Anterior cingulate cortex (tissue), 58 donors: ENCODE results near the gene ZDHHC11.

Source experiments
- DNase-seq, 58 donors: peaks; one replicate each; lab custom pipeline; 2025; lab: John Stamatoyannopoulos, UW

Gene ZDHHC11, protein sequence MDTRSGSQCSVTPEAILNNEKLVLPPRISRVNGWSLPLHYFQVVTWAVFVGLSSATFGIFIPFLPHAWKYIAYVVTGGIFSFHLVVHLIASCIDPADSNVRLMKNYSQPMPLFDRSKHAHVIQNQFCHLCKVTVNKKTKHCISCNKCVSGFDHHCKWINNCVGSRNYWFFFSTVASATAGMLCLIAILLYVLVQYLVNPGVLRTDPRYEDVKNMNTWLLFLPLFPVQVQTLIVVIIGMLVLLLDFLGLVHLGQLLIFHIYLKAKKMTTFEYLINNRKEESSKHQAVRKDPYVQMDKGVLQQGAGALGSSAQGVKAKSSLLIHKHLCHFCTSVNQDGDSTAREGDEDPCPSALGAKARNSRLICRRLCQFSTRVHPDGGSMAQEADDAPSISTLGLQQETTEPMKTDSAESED

GRCh38 chr5:850511-851006 is at the start of gene ZDHHC11:
TSS of gene ZDHHC11 (minus strand) at chr5:850986. CDS start at chr5:850602, 384 bp downstream.
- peak in 5 of 58 donors; percentile 8 to 49 (median 24) for DNase-seq

GRCh38 chr5:893711-894110 is 42.9 kb upstream of the ZDHHC11 start:
- no peak for DNase-seq

DNA sequence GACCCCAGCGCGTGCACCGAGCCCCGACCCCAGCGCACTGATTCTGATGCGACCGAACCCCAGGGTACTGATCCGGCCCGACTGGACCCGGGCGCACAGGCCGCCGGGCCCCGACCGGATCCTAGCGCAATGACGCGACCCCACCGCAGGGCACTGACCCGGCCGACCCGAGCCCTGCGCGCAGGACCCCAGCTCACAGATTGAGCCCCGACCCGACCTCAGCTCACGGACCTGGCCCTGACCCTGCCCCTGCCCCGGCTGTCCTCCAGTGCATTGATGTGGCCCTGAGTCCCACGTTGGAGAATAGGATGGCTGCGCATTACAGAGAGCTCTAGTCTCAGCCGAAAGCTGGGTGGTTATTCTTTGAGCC is 42.3 kb upstream of the ZDHHC11 start:
- no peak for DNase-seq

DNA sequence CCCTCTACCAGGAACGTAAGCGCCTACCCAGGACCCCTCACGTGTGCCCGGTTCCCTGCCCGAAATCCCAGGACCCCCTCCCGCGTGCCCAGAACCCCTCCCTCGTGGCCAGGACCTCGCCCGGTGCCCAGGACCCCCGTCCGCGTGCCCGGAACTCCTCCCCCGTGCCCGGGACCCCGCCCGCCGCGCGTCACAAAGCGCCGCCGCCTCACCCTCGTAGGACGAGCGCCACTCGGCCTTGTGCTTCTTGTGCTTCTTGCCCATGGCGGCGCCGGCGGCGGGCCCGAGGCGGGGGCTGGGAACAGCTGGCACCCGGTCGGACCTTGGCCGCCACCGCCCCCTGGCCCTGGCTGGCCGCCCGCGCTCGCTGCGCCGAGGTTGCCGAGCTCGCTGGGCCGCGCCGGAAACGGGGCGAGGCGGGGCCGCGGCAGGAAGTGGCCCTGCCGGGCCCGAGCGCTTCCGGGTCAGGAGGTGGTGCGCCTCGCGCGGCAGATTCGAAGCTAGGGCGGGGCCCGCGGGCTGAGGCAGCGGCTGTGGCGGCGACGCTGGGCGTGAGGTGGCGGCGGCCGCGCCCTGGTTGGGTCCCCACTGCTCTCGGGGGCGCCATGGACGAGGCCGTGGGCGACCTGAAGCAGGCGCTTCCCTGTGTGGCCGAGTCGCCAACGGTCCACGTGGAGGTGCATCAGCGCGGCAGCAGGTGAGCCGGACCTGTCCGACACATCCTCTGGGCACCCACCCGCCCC is 41.8 kb upstream of the ZDHHC11 start, which contains the start of the genes BRD9 and TRIP13:
Gene BRD9 (minus strand): TSS at position 408 of the 743 bp plus-strand sequence. CDS start 144 bp downstream, at position 264.
Gene TRIP13 (plus strand): TSS at position 491 of the 743 bp plus-strand sequence. CDS start 115 bp downstream, at position 606.
- peak in 57 of 58 donors; percentile 41 to 87 (median 75) for DNase-seq

DNA sequence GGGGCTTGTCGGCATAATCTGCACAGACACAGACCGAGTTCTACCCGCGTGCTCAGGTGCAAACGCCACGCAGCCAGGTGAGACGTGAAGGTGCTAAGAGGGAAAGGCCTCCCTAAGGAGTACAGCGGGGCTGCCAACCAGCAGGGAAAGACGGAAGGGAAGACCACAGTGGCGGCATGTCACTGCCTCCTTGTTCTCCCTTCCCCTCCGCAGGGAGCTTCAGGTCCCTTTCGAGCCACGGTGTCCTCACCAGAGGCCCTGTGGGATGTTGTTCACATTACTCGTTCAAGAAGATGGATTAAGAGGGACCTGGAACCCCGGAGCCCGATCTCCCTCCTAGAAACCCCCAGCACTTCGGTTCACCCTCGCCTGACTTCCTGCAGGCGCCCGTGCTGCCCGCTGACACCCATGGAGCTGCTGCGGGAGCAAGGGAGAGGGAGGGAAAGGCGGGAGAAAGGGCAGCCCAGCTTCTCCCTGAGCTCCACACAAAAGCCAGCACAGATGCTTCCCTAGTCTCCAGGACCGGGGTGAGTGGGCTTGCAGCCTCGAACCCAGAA is 41.1 kb upstream of the ZDHHC11 start:
- peak in 1 of 58 donors; percentile 46 for DNase-seq

GRCh38 chr5:891117-891836 is 40.5 kb upstream of the ZDHHC11 start:
- DNase-seq, result no peak

GRCh38 chr5:889075-889710 is 38.4 kb upstream of the ZDHHC11 start:
- DNase-seq, result no peak

GRCh38 chr5:888638-889035 is 37.9 kb upstream of the ZDHHC11 start:
- DNase-seq, result no peak

DNA sequence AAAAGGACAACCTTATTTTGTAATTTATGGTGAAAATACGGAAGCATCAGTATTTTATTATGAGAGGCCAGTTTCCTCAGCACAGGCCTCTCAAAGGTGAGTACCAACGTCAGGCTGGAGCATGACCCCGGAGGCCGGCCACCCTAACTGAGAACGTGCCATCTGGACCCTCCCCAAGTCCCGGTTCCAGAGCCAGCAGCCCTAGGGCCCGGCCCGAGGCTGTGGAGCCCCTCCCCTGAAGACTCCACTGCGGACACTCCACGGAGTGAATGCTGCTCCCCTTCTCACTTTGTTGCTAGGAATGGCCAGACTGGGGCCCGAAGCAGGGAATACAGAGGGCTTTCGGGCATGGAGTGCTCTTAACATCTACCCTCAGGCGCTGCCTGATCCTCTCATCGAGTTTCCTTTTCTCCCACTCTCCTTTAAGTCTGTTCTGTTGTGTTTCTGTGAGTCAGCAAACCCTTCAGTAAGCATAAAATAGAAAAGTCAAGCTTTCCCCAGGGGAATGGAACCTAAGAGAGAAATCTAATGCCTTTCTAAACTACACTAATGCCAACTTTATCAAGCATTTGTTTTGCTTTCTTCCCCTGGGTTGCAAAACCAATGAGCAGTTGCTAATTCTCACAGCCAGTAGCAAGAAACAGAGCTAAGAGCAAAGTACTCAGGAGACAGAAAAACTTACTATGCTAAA is 37.3 kb upstream of the ZDHHC11 start:
- DNase-seq, result no peak

DNA sequence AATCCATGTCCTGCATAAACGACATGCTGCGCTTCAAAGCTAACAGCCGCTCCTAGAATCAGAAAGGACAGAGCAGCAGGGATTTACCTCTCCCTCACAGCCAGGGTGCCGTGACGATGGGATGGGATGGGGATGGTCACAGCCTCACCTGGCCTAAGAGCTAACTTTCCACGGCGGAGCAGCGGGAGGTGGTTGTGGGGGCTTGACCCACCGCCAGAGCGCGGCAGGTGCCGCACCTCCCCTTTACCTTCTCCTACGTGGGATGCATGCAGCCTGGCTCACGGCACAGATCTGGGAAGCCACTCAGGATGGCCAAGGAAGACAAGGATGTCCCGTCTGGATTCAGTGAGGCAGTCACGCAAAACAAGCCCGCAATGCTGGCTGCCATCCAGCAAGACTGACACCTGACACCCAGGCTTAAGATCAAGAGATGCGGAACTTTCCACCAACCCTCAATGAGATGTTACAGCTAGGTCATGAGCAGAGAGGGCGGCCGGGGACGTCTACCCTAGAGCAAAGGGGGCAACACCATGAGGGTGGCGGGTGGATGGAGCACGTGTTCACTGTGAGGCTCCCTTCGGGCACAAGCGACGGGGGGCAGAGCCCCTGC is 36.0 kb upstream of the ZDHHC11 start:
- DNase-seq, result no peak

- no peak for DNase-seq
Observed at GRCh38 chr5:886036-886435, 35.2 kb upstream of the ZDHHC11 start.

GRCh38 chr5:885529-885928 is 34.7 kb upstream of the ZDHHC11 start:
- peak in 25 of 58 donors; percentile 3 to 70 (median 23) for DNase-seq

- DNase-seq, result no peak
Observed at GRCh38 chr5:885127-885442, 34.3 kb upstream of the ZDHHC11 start.

GRCh38 chr5:884345-885126 is 33.8 kb upstream of the ZDHHC11 start:
- no peak for DNase-seq

GRCh38 chr5:883475-884181 is 32.8 kb upstream of the ZDHHC11 start:
- DNase-seq, result peak in 11 of 58 donors; percentile 4 to 53 (median 24)

DNA sequence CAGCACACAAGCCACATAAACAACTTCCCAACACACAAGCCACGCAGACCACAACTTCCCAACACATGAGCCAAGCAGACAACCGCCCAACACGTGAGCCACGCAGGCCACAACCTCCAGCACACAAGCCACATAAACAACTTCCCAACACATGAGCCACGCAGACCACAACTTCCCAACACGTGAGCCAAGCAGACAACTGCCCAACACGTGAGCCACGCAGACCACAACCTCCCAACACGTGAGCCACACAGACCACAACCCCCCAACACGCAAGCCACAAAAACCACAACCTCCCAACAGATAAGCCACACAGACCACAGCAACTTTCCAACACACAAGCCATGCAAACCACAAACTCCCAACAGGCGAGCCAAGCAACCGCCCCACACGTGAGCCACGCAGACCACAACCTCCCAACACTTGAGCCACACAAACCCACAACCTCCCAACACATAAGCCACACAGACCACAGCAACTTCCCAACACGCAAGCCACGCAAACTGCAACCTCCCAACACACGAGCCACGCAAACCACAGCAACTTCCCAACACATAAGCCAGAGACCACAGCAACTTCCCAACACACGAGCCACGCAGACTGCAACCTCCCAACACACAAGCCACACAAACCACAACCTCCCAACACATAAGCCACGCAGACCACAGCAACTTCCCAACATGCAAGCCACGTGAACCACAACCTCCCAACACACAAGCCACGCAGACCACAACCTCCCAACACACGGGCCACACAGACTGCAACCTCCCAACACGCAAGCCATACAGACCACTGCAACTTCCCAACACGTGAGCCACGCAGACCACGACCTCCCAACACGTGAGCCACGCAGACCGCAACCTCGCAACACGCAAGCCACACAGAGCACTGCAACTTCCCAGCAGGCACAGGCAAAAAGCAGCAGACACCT is 31.7 kb upstream of the ZDHHC11 start:
- no peak for DNase-seq
